ENCODE results near the gene MEI1. TPM values are rescaled to one million over a fixed set of nuclear protein-coding genes. Genes with fewer than 3 reads are reported as not detected.

MEI1 gene
- 3.0 TPM for total RNA-seq

GRCh38 chr22:41699264-41700107, at the start of gene MEI1:
TSS of gene MEI1 (plus strand) at chr22:41699503. CDS start at chr22:41699539, 36 bp downstream.

GRCh38 chr22:41688365-41689211, 10.7 kb upstream of the MEI1 start, which contains the start of gene SNU13:
TSS of gene SNU13 (minus strand) at chr22:41688867. CDS start at chr22:41688796, 71 bp downstream.

GRCh38 chr22:41800348-41801146, 101.2 kb downstream of the MEI1 start, which contains the start of gene CCDC134:
TSS of gene CCDC134 (plus strand) at chr22:41800679. CDS start at chr22:41808891, 8,212 bp downstream.

GRCh38 chr22:41832553-41833368, 133.5 kb downstream of the MEI1 start, which contains the start of gene SREBF2:
TSS of gene SREBF2 (plus strand) at chr22:41833105. CDS start at chr22:41833271, 166 bp downstream.

Small RNAs within 50 kb of the gene (small RNA-seq; reads per million reads assigned to genes)
- gene HMGN2P10 (ENCODE audit: low replicate concordance): not detected
- gene RF00019 (ENCODE audit: low replicate concordance): not detected
- not detected for gene RNU6-476P (ENCODE audit: low replicate concordance)
- gene RNU6ATAC22P (ENCODE audit: low replicate concordance): not detected

Other genes starting within 250 kb of the MEI1 start
- 32.8 TPM for gene PHF5A, start 230.8 kb upstream of the MEI1 start, total RNA-seq
- 138 TPM for gene ACO2, start 230.4 kb upstream of the MEI1 start, total RNA-seq
- gene POLR3H, start 155.0 kb upstream of the MEI1 start, total RNA-seq: 16.7 TPM
- gene CSDC2, start 138.5 kb upstream of the MEI1 start, total RNA-seq: 4.4 TPM
- 42.2 TPM for gene PMM1, start 109.7 kb upstream of the MEI1 start, total RNA-seq
- gene DESI1, start 78.5 kb upstream of the MEI1 start, total RNA-seq: 25.0 TPM
- 186 TPM for gene XRCC6, start 78.2 kb upstream of the MEI1 start, total RNA-seq
- 71.9 TPM for gene SNU13, start 10.6 kb upstream of the MEI1 start, total RNA-seq
- 19.0 TPM for gene CCDC134, start 101.2 kb downstream of the MEI1 start, total RNA-seq
- gene SREBF2, start 133.6 kb downstream of the MEI1 start, total RNA-seq: 57.2 TPM
- 0.82 TPM for gene SHISA8, start 215.6 kb downstream of the MEI1 start, total RNA-seq
- 1.2 TPM for gene TNFRSF13C, start 227.3 kb downstream of the MEI1 start, total RNA-seq
- gene CENPM, start 247.6 kb downstream of the MEI1 start, total RNA-seq: 14.2 TPM

All from metanephros (tissue), 2 donors.